ENCODE measurements around the gene TULP1.

Gene TULP1

GRCh38 chr6:35512740-35513139, at the start of gene TULP1:
TSS of gene TULP1 (minus strand) at chr6:35512896. CDS start at chr6:35512858, 38 bp downstream.
- in situ Hi-C loops (cut with HindIII; ENCODE audit: low sequenced_read_pairs): no loop called here
- DNase-seq (ENCODE audit: low read depth, low spot score): no peak
- no peak for TF ChIP-seq CTCF (IDR thresholded peaks at IDR 0.05; ENCODE audit: low read depth, low read length)
- no peak within 1 kb of the TSS for H3K4me3 ChIP-seq (ENCODE audit: low read depth, low read length)

GRCh38 chr6:35562060-35562459, 49.4 kb upstream of the TULP1 start:
- DNase-seq (ENCODE audit: low read depth, low spot score): no peak
- TF ChIP-seq CTCF (IDR thresholded peaks at IDR 0.05; ENCODE audit: low read depth, low read length): no peak
- in situ Hi-C loops (cut with HindIII; ENCODE audit: low sequenced_read_pairs): no loop called here
- H3K4me3 ChIP-seq (ENCODE audit: low read depth, low read length): no peak overlapping the region

- TF ChIP-seq CTCF (IDR thresholded peaks at IDR 0.05; ENCODE audit: low read depth, low read length): no peak
Measured at GRCh38 chr6:35561113-35561512, 48.4 kb upstream of the TULP1 start.

GRCh38 chr6:35558571-35558970, 45.9 kb upstream of the TULP1 start:
- in situ Hi-C loops (cut with HindIII; ENCODE audit: low sequenced_read_pairs): no loop called here
- no peak for DNase-seq (ENCODE audit: low read depth, low spot score)
- TF ChIP-seq CTCF (IDR thresholded peaks at IDR 0.05; ENCODE audit: low read depth, low read length): no peak
- H3K4me3 ChIP-seq (ENCODE audit: low read depth, low read length): no peak overlapping the region

More at GRCh38 chr6:35561113-35561512, 48.4 kb upstream of the TULP1 start:
- no peak for DNase-seq (ENCODE audit: low read depth, low spot score)
- H3K4me3 ChIP-seq (ENCODE audit: low read depth, low read length): no peak overlapping the region
- in situ Hi-C loops (cut with HindIII; ENCODE audit: low sequenced_read_pairs): no loop called here

GRCh38 chr6:35557239-35557638, 44.5 kb upstream of the TULP1 start:
- no peak overlapping the region for H3K4me3 ChIP-seq (ENCODE audit: low read depth, low read length)
- in situ Hi-C loops (cut with HindIII; ENCODE audit: low sequenced_read_pairs): no loop called here
- no peak for TF ChIP-seq CTCF (IDR thresholded peaks at IDR 0.05; ENCODE audit: low read depth, low read length)
- DNase-seq (ENCODE audit: low read depth, low spot score): no peak

- no peak overlapping the region for H3K4me3 ChIP-seq (ENCODE audit: low read depth, low read length)
- no peak for DNase-seq (ENCODE audit: low read depth, low spot score)
- in situ Hi-C loops (cut with HindIII; ENCODE audit: low sequenced_read_pairs): no loop called here
- no peak for TF ChIP-seq CTCF (IDR thresholded peaks at IDR 0.05; ENCODE audit: low read depth, low read length)
Measured at GRCh38 chr6:35554811-35555210, 42.1 kb upstream of the TULP1 start.

GRCh38 chr6:35553315-35553714, 40.6 kb upstream of the TULP1 start:
- DNase-seq (ENCODE audit: low read depth, low spot score): no peak
- TF ChIP-seq CTCF (IDR thresholded peaks at IDR 0.05; ENCODE audit: low read depth, low read length): no peak
- in situ Hi-C loops (cut with HindIII; ENCODE audit: low sequenced_read_pairs): no loop called here
- no peak overlapping the region for H3K4me3 ChIP-seq (ENCODE audit: low read depth, low read length)

Measured in astrocyte of the spinal cord (primary cell).